GM12878 (cell line): ENCODE measurements around the gene VPS26A. TPM values are rescaled to one million over a fixed set of nuclear protein-coding genes. Genes with fewer than 3 reads are reported as not detected.

Source experiments
- ATAC-seq: fragments of 200-7000 bp; cut with Tn5 transposase; 3 replicates; pipeline ENCODE4 v1.9.1; 2020; ENCODE audit warnings: mild to moderate bottlenecking, moderate library complexity
- BruUV-seq: library from RNA; stranded (reverse); fragments of 400-500 nt; replicated peaks from 2 replicates; lab custom pipeline; 2021; lab: Mats Ljungman, UMichigan
- CTCF ChIA-PET: fragments of 300-600 bp; sonication (Branson Sonifier 250); formaldehyde crosslinking; extraction: SDS; loops from one replicate; lab custom pipeline; 2021; ENCODE audit warnings: inconsistent platforms; lab: Yijun Ruan, JAX
- POLR2A ChIA-PET: fragments of 350-600 bp; formaldehyde crosslinking; extraction: SDS; loops from one replicate; lab custom pipeline; 2021; ENCODE audit warnings: inconsistent platforms; lab: Charles Lee
- RAD21 ChIA-PET: fragments of 300-600 bp; sonication (Branson Sonifier 250); formaldehyde crosslinking; loops from one replicate; lab custom pipeline; 2023; ENCODE audit warnings: antibody characterized with exemption; ENCODE audit not compliant: unreplicated experiment; lab: Charles Lee
- SMC1A ChIA-PET: fragments of 300-600 bp; sonication (Branson Sonifier 250); formaldehyde crosslinking; loops from one replicate; lab custom pipeline; 2023; ENCODE audit not compliant: unreplicated experiment, uncharacterized antibody; lab: Charles Lee
- DNase-seq: peaks from one replicate; pipeline ENCODE4 v3.0.0-alpha.2; 2011; ENCODE audit warnings: low read depth, low spot score
- FAIRE-seq: peaks from 3 replicates; lab custom pipeline; 2011; peaks lifted over from hg19 to GRCh38; lab: Jason Lieb, UNC
- H2AFZ ChIP-seq: 2 replicates; pipeline ENCODE4 v1.6.0; 2011; ENCODE audit warnings: low read depth, low read length, control low read depth; ENCODE audit not compliant: control insufficient read depth
- H3K27ac ChIP-seq: 2 replicates; pipeline ENCODE4 v1.5.1; 2011; ENCODE audit warnings: control low read depth; ENCODE audit not compliant: control insufficient read depth, insufficient read depth
- H3K27me3 ChIP-seq, 2 experiments: replicated peaks in 1 of 2; 2 replicates each; pipeline versions ENCODE4 v1.6.0 to v1.6.1; 2011; ENCODE audit warnings: low read length in 1 of 2; ENCODE audit not compliant: control insufficient read depth in 2 of 2, insufficient read depth in 2 of 2
- H3K36me3 ChIP-seq, 2 experiments: 2 replicates each; pipeline ENCODE4 v1.5.1; 2011; ENCODE audit warnings: low read length in 1 of 2; ENCODE audit not compliant: control insufficient read depth in 2 of 2, insufficient read depth in 2 of 2
- H3K4me1 ChIP-seq: 2 replicates; pipeline ENCODE4 v1.6.1; 2011; ENCODE audit warnings: mild to moderate bottlenecking, low read length, moderate library complexity, mixed read lengths; ENCODE audit not compliant: control insufficient read depth, insufficient read depth
- H3K4me2 ChIP-seq: 2 replicates; pipeline ENCODE4 v1.6.0; 2011; ENCODE audit warnings: control low read depth; ENCODE audit not compliant: control insufficient read depth, insufficient read depth
- H3K4me3 ChIP-seq: fragments of 200-600 bp; sonication (generic); 2 replicates; pipeline ENCODE4 v1.5.1; 2016
- H3K79me2 ChIP-seq: 2 replicates; pipeline ENCODE4 v1.6.0; 2011; ENCODE audit warnings: low read length; ENCODE audit not compliant: control insufficient read depth, insufficient read depth
- H3K9ac ChIP-seq: 2 replicates; pipeline ENCODE4 v1.8.0; 2011; ENCODE audit warnings: low read length, control low read depth, mixed read lengths; ENCODE audit not compliant: control insufficient read depth, insufficient read depth
- H3K9me3 ChIP-seq: replicated peaks from 3 replicates; pipeline ENCODE4 v1.5.1; 2011; ENCODE audit warnings: mild to moderate bottlenecking, low read length; ENCODE audit not compliant: control insufficient read depth, insufficient read depth
- H4K20me1 ChIP-seq: 2 replicates; pipeline ENCODE4 v1.6.0; 2011; ENCODE audit not compliant: control insufficient read depth, insufficient read depth
- CBX3 ChIP-seq: fragments of 200-600 bp; sonication (generic); IDR thresholded peaks from 2 replicates; pipeline ENCODE4 v1.6.1; 2016; ENCODE audit warnings: low read depth, borderline replicate concordance
- CEBPB ChIP-seq, 2 experiments: fragments of 150-350 bp in 1 of 2; IDR thresholded peaks; 2 replicates each; pipeline ENCODE4 v1.6.1; 2012 to 2014; ENCODE audit warnings: low read depth in 2 of 2, low read length in 2 of 2, borderline replicate concordance in 1 of 2, inconsistent platforms in 1 of 2
- HDAC2 ChIP-seq: fragments of 200-600 bp; sonication (generic); IDR thresholded peaks from 2 replicates; pipeline ENCODE4 v1.6.1; 2017
- MAX ChIP-seq: IDR thresholded peaks from 2 replicates; pipeline ENCODE4 v1.6.1; 2012; ENCODE audit warnings: low read depth, low read length, improper control_type of control experiment
- MYB ChIP-seq: fragments of 150-350 bp; IDR thresholded peaks from 2 replicates; pipeline ENCODE4 v1.6.1; 2014; ENCODE audit warnings: mild to moderate bottlenecking, low read depth, low read length, borderline replicate concordance
- PML ChIP-seq: IDR thresholded peaks from 2 replicates; pipeline ENCODE4 v1.6.1; 2012; ENCODE audit warnings: low read length, inconsistent platforms
- ZBTB4 ChIP-seq: fragments of 450-650 bp; formaldehyde crosslinking; IDR thresholded peaks from 2 replicates; pipeline ENCODE4 v1.4.0; 2022; ENCODE audit warnings: mild to moderate bottlenecking, moderate library complexity
- WGBS: methylation state at CpG from one replicate; pipeline ENCODE4 v1.1.6; 2016; ENCODE audit warnings: low lambda C conversion rate; ENCODE audit not compliant: insufficient replicate concordance, insufficient coverage; ENCODE audit errors: missing lambda C conversion rate; 5-methylcytosine and 5-hydroxymethylcytosine counted together
- in situ Hi-C: fragments of 300-500 bp; cut with MboI; formaldehyde crosslinking; loops from 9 replicates; pipeline ENCODE4 v1.14.3; 2018; ENCODE audit warnings: mixed read lengths
- intact Hi-C: fragments of 100-400 bp; cut with micrococcal nuclease; formaldehyde crosslinking; loops from one replicate; pipeline ENCODE4 v1.14.2; 2022; ENCODE audit not compliant: unreplicated experiment
- polyA plus RNA-seq, 11 experiments: library from polyadenylated mRNA; depleted of rRNA in 4 of 11; unstranded in 6 of 11; stranded (reverse) in 5 of 11; fragments of >200 nt; fragmentation: Nextera tagmentation in 4 of 11; fragmentation: Illumina TruSeq in 1 of 11; extraction: Ambion mirVana in 4 of 11; extraction: Trizol in 1 of 11; gene quantifications; 1 replicate in 1 of 11; 2 replicates in 10 of 11; pipeline versions ENCODE4 v1.2.1 to v1.2.3, GENCODE V29; 2011 to 2016; ENCODE audit warnings: inconsistent platforms in 2 of 11, missing spikeins in 2 of 11, low read depth in 1 of 11
- total RNA-seq, 4 experiments: library from RNA; depleted of rRNA in 3 of 4; stranded (reverse); fragments of >200 nt in 3 of 4; fragmentation: Illumina TruSeq in 1 of 4; extraction: Trizol in 1 of 4; gene quantifications; 2 replicates each; pipeline versions ENCODE4 v1.2.1 to v1.2.3, GENCODE V29; 2013 to 2021

The VPS26A gene
- total and polyA plus RNA-seq, 10 of the 15 experiments (the other 5 are each of a cell fraction or from before 2014, with no cell fraction given) = 16.8 to 72.3 (median 26.8) TPM

- no peaks in the 10 kb centered on the region; the same call in none of the 2 replicates for H3K79me2 ChIP-seq
- WGBS = 100% methylated on average over 2 of the region's 2 CpGs
Observed at GRCh38 chr10:69139961-69140360, 16.0 kb downstream of the VPS26A start.

More at GRCh38 chr10:69139961-69140360, 16.0 kb downstream of the VPS26A start:
- FAIRE-seq (no peak), ATAC-seq (no peak), DNase-seq (no peak)
- ChIA-PET SMC1A (interaction anchor here (1.1 to 1.4 kb wide), 2 partner anchors 13 to 268 kb away, joined by 3 to 4 read pairs; no protein-coding TSS in a partner anchor), CTCF (interaction anchor here (0.6 to 2.4 kb wide), 2 partner anchors 135 to 138 kb away, joined by 3 to 8 read pairs; no protein-coding TSS in a partner anchor), RAD21 (interaction anchor here (1.1 kb wide), 1 partner anchor 18 kb away, joined by 3 read pairs; no protein-coding TSS in a partner anchor), POLR2A (no interaction called here)
- H4K20me1 ChIP-seq = no peaks in the 10 kb centered on the region
- no peaks in the 10 kb centered on the region for H3K27me3 ChIP-seq
- no peak overlapping the region for H3K9ac ChIP-seq
- no TSS peak for BruUV-seq
- no peaks in the 10 kb centered on the region for H3K4me1 ChIP-seq
- intact Hi-C loops = no loop called here
- peaks cover 0 to 2% of the 10 kb centered on the region in 2 experiments; a peak in 3 of 4 replicates for H3K36me3 ChIP-seq
- in situ Hi-C loops = no loop called here
- H3K4me2 ChIP-seq = no peak overlapping the region
- H2AFZ ChIP-seq = no peak overlapping the region
- no peak for TF ChIP-seq MYB
- no peak for TF ChIP-seq MAX
- no peak for TF ChIP-seq CBX3
- TF ChIP-seq CEBPB (IDR thresholded peaks at IDR 0.05; ENCODE audit: borderline replicate concordance in 1 of 2, low read depth in 2 of 2, low read length in 2 of 2) = no peak
- no peak for TF ChIP-seq PML
- no peak for TF ChIP-seq ZBTB4 (CRISPR knock-in tag)
- no peak for TF ChIP-seq HDAC2
- no peak overlapping the region for H3K27ac ChIP-seq
- H3K4me3 ChIP-seq = no peak overlapping the region
- H3K9me3 ChIP-seq = no peaks in the 10 kb centered on the region
